GM12872 (cell line): ENCODE measurements around the gene ALS2CL.

Experiments
- TF ChIP-seq, protein P1 (sequence below): IDR thresholded peaks from 3 replicates; pipeline ENCODE4 v1.5.1; 2011; ENCODE audit warnings: low read depth, mild to moderate bottlenecking, low read length, moderate library complexity; ENCODE audit not compliant: insufficient read depth

The ALS2CL gene, protein sequence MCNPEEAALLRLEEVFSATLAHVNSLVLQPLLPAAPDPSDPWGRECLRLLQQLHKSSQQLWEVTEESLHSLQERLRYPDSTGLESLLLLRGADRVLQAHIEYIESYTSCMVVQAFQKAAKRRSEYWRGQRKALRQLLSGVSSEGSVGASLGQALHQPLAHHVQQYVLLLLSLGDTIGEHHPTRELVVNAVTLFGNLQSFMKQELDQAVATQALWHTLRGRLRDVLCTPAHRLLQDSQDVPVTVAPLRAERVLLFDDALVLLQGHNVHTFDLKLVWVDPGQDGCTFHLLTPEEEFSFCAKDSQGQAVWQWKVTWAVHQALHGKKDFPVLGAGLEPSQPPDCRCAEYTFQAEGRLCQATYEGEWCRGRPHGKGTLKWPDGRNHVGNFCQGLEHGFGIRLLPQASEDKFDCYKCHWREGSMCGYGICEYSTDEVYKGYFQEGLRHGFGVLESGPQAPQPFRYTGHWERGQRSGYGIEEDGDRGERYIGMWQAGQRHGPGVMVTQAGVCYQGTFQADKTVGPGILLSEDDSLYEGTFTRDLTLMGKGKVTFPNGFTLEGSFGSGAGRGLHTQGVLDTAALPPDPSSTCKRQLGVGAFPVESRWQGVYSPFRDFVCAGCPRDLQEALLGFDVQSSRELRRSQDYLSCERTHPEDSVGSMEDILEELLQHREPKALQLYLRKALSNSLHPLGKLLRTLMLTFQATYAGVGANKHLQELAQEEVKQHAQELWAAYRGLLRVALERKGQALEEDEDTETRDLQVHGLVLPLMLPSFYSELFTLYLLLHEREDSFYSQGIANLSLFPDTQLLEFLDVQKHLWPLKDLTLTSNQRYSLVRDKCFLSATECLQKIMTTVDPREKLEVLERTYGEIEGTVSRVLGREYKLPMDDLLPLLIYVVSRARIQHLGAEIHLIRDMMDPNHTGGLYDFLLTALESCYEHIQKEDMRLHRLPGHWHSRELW

DNA sequence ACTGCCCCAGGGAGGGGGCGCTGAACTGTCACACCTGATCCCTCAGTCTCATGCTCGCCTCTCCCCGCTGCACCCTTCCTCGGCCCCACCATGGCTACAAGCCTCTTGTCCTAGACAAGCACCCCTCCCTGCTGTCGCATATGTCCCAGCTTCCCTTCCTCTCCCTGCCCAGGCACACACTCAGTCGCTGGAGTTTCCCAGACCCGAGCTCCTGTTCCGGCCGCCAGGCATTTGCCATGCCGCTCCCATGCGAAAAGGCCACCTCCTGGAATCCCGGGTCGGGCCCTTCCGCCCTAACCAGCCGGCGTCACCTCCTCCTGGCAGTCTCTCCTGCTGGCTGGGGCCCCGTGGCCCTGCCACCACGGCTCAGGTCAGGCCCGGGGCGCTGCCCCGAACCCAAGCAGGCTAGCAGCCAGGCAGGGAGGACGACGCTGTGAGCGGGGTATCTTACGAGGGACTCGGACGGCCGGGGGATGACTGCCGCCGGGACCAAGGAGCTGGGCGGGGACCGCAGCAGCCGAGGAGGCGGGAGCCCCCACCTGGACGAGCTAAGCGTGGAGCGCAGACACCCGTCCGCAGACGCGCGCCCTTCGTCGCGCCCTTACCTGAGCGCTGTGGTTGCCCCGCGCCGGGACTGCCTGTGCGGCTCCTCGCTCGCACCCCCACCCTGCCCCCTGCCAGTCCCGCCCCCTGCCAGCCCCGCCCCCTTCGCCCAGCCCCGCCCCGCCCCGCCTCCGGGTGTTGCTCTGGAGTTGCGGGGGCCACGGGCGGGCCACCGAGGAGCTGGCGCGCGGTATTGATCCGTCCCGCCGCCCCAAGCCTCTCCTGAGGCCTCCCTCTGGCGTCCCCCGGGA is at the start of gene ALS2CL:
Gene ALS2CL, minus strand, starts transcription at position 642 of the 854 bp plus-strand sequence. CDS start 4,239 bp downstream, outside the sequence.
- TF ChIP-seq, protein P1, sequence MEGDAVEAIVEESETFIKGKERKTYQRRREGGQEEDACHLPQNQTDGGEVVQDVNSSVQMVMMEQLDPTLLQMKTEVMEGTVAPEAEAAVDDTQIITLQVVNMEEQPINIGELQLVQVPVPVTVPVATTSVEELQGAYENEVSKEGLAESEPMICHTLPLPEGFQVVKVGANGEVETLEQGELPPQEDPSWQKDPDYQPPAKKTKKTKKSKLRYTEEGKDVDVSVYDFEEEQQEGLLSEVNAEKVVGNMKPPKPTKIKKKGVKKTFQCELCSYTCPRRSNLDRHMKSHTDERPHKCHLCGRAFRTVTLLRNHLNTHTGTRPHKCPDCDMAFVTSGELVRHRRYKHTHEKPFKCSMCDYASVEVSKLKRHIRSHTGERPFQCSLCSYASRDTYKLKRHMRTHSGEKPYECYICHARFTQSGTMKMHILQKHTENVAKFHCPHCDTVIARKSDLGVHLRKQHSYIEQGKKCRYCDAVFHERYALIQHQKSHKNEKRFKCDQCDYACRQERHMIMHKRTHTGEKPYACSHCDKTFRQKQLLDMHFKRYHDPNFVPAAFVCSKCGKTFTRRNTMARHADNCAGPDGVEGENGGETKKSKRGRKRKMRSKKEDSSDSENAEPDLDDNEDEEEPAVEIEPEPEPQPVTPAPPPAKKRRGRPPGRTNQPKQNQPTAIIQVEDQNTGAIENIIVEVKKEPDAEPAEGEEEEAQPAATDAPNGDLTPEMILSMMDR = no peak

DNA sequence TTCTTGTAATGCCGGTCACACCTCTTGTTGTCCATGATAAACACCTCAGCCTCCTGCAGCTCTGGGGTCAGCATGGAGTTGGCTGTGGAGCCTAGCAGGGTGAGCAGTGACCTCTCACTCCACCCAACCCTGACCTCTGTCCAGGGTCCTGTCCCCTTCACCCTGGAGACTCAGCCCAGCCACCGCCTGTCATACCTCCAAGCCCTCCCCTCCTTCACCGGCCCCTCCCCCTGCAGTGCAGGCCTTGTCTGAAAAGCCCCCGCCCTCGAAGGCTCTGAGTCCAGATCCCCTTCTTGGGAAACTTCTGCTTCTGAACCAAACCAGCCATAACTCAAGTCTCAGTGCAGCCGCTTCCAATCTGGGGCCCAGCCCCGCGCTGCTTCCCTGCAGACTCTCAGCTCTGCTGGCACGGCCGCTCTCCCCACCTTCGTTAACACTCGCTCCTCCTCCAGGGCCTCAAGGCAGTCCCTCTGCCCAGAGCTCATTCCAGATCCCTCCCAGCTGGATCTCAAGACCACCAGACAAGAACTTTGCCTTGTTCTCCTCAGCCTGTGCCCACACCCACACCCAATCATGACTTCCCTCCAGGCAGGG is 49.6 kb upstream of the ALS2CL start:
- TF ChIP-seq, protein P1 = no peak

DNA sequence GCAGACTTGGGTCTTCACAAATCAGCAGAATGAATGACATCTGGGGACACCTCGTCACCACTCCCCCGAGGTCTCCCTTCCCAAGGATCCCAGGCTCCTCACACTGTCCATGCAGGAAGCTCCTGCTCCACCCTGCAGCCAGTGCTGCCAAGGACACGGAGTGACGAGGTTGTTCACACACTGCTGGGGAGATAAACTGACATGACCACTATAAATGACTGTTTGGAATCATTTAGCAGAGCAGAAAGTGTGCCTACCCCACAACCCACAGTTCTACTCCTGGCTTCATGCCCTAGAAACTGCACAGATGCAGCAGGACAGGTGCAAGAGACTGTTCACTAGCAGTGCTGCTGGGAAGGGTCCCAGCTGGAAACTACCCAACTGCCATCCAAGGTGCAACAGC is 43.9 kb upstream of the ALS2CL start:
- TF ChIP-seq, protein P1 = no peak

DNA sequence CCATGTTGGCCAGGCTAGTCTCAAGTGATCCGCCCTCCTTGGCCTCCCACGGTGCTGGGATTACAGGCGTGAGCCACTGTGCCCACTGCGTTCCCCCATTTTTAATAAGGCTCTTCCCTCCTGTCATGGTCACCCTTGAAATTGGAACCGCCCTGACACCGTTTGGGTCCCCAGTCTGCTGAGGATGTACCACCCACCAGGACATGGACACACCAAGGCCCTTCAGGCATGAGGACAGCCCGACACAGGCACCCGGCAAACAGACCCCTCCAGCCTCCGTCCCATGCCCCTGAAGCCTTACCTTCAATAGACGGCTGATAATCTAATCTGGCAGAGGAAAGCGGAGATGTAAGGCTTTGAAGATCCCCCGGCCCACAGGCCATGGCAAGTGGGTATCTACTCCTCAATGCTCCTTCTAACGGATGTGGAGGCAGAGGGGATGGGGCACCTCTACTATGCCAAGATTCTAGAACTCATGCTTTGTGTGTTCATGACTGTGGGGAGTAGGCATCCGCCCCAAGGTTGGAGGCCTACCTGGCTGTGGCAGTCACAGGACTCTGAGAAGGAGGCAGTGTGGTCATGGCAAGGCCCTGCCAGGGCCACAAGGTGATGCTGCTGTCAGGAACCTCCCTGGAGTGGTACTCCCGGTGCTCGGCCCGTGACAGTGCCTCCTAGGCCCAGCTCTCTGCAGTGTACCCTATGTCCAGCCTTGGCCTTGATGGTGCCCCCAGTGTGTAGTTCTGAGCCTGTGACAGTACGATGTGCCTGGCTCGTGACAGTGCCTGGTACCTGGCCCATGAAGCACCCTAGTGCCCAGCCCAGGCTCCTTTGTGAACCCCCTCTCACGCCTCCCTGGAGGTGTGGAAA is 42.8 kb upstream of the ALS2CL start:
- TF ChIP-seq, protein P1 = no peak

DNA sequence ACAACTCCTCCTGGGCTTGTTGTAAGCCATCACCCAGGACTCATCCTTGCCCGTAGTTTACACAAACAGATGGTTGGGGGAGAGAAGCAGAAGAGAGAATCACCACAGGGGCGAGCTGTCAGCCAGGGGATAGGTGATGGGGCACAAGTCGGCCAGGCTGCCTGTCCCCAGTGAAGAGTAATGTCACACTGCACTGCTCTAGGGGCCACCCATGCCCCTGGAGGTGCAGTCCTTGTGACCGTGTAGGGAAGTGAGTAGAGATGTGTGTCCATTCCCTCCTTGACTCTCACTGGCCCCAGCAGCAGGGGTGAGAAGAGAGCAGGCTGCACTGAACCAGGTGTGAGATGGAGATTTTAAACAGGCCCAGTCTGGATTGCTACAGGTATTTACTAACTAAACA is 41.3 kb upstream of the ALS2CL start:
- TF ChIP-seq, protein P1 = no peak

DNA sequence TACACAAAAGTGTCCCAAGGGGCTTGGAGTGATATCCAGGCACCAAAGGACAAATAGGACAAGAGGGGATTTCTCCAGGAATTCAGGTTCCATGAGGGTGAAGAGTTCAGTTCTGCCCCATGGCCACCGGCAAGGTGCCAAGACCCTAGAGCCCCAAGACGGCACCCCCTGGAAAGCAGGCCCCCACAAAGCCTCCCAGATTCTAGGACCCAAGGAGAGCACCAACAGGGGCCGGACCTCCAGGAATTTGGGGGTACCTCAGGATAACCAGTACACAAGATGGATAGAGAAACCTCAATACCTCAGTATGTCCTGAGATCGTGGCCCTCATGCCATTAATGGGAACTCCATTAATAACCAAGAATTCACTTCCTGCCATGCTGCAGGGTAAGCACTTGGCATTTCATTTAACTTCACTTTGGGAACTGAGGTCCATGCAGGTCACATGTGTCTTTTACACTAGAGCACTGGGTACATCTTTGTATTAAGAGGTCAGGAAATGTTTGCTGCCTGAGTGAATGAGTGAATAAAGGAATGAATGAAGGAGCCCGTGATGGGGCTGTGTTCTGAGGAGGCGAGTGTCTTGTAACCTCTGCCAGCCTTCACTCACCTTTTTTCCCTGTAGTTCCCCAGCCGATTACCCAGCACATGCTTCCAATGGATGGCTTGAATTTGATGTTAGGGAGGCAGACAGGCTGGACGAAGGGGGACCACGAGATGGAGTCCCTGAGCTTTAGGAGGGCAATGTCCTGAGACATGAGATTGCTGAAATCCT is 39.7 kb upstream of the ALS2CL start:
- TF ChIP-seq, protein P1 = no peak
